Skin epidermis (tissue), 12 donors: ENCODE data around the gene S1PR1.

Source experiments
- H3K27ac ChIP-seq, 21 experiments: fragments of 200-600 bp; sonication (generic) in 11 of 21; one replicate each; pipeline ENCODE4 v1.5.0; 2020; ENCODE audit warnings: mild to moderate bottlenecking in 3 of 21, inconsistent platforms in 2 of 21, moderate library complexity in 2 of 21
- H3K4me3 ChIP-seq, 7 experiments: fragments of 200-600 bp; sonication (generic) in 2 of 7; one replicate each; pipeline ENCODE4 v1.5.0; 2020; ENCODE audit warnings: inconsistent platforms in 2 of 7, mild to moderate bottlenecking in 2 of 7, moderate library complexity in 1 of 7

Gene S1PR1

GRCh38 chr1:101267082-101267481 lies 30.3 kb downstream of the S1PR1 start:
- Histone ChIP-seq H3K27ac (no peak overlapping the region), H3K4me3 (no peak overlapping the region)

GRCh38 chr1:101268893-101269292 lies 32.1 kb downstream of the S1PR1 start:
- H3K4me3 ChIP-seq, result no peak overlapping the region
- no peak overlapping the region for H3K27ac ChIP-seq

GRCh38 chr1:101275672-101276071 lies 38.9 kb downstream of the S1PR1 start:
- Histone ChIP-seq H3K27ac (no peak overlapping the region), H3K4me3 (no peak overlapping the region)

- no peak overlapping the region for H3K4me3 ChIP-seq
- no peak overlapping the region for H3K27ac ChIP-seq
Measured at GRCh38 chr1:101276818-101277217, 40.0 kb downstream of the S1PR1 start.

GRCh38 chr1:101278238-101278637 lies 41.4 kb downstream of the S1PR1 start:
- Histone ChIP-seq H3K4me3 (no peak overlapping the region), H3K27ac (peak overlapping the region in 5 of 21 experiments; percentile 9 to 85 (median 37))

GRCh38 chr1:101278845-101279244 lies 42.0 kb downstream of the S1PR1 start:
- H3K4me3 ChIP-seq, result no peak overlapping the region
- peak overlapping the region in 4 of 21 experiments; percentile 9 to 85 (median 43) for H3K27ac ChIP-seq

- Histone ChIP-seq H3K27ac (no peak overlapping the region), H3K4me3 (no peak overlapping the region)
Measured at GRCh38 chr1:101280049-101280592, 43.3 kb downstream of the S1PR1 start.

- no peak overlapping the region for H3K4me3 ChIP-seq
- peak overlapping the region in 1 of 21 experiments; percentile 17 for H3K27ac ChIP-seq
Measured at GRCh38 chr1:101280942-101281654, 44.3 kb downstream of the S1PR1 start.

- H3K4me3 ChIP-seq, result no peak overlapping the region
- peak overlapping the region in 1 of 21 experiments; percentile 17 for H3K27ac ChIP-seq
Measured at GRCh38 chr1:101281751-101282150, 44.9 kb downstream of the S1PR1 start.

- Histone ChIP-seq H3K27ac (peak overlapping the region in 1 of 21 experiments; percentile 76), H3K4me3 (no peak overlapping the region)
Measured at GRCh38 chr1:101282314-101283038, 45.7 kb downstream of the S1PR1 start.

- H3K27ac ChIP-seq, result peak overlapping the region in 5 of 21 experiments; percentile 6 to 76 (median 30)
- no peak overlapping the region for H3K4me3 ChIP-seq
Measured at GRCh38 chr1:101283443-101283842, 46.6 kb downstream of the S1PR1 start.

- H3K4me3 ChIP-seq, result no peak overlapping the region
- peak overlapping the region in 5 of 21 experiments; percentile 6 to 76 (median 30) for H3K27ac ChIP-seq
Measured at GRCh38 chr1:101284021-101284420, 47.2 kb downstream of the S1PR1 start.

GRCh38 chr1:101284622-101285218 lies 47.9 kb downstream of the S1PR1 start:
- H3K4me3 ChIP-seq, result no peak overlapping the region
- H3K27ac ChIP-seq, result peak overlapping the region in 2 of 21 experiments; percentile 30 to 76

GRCh38 chr1:101285922-101286570 lies 49.2 kb downstream of the S1PR1 start:
- H3K4me3 ChIP-seq, result no peak overlapping the region
- H3K27ac ChIP-seq, result no peak overlapping the region

- Histone ChIP-seq H3K27ac (no peak overlapping the region), H3K4me3 (no peak overlapping the region)
Measured at GRCh38 chr1:101288491-101288944, 51.7 kb downstream of the S1PR1 start.

GRCh38 chr1:101290119-101290921 lies 53.5 kb downstream of the S1PR1 start:
- H3K27ac ChIP-seq, result no peak overlapping the region
- H3K4me3 ChIP-seq, result no peak overlapping the region
